Heart right ventricle (tissue), 16 donors: ENCODE measurements around the gene CDKN2C. TPM values are rescaled to one million over a fixed set of nuclear protein-coding genes. Genes with fewer than 3 reads are reported as not detected.

Experiments
- ATAC-seq, 8 donors: fragments of 200-7000 bp; cut with Tn5 transposase; one replicate each; pipeline ENCODE4 v1.9.1; 2020; ENCODE audit warnings: mild to moderate bottlenecking in 8 of 8, moderate library complexity in 8 of 8, moderate number of reproducible peaks in 1 of 8
- DNase-seq, 2 donors: peaks; one replicate each; pipeline ENCODE4 v3.0.0-alpha.2; 2020
- H3K27ac ChIP-seq, 10 donors: fragments of 200-600 bp; sonication (generic) in 2 of 10; one replicate each; pipeline versions ENCODE4 v1.5.0 to v1.8.0; 2020 to 2022; ENCODE audit warnings: mild to moderate bottlenecking in 3 of 10
- H3K27me3 ChIP-seq, 7 donors: fragments of 200-600 bp; one replicate each; pipeline ENCODE4 v1.8.0; 2021 to 2022; ENCODE audit warnings: mild to moderate bottlenecking in 2 of 7
- H3K36me3 ChIP-seq, 9 donors: fragments of 200-600 bp; sonication (generic) in 1 of 9; one replicate each; pipeline versions ENCODE4 v1.5.0 to v1.8.0; 2020 to 2022; ENCODE audit warnings: mild to moderate bottlenecking in 2 of 9
- H3K4me1 ChIP-seq, 9 donors: fragments of 200-600 bp; sonication (generic) in 1 of 9; one replicate each; pipeline versions ENCODE4 v1.5.0 to v1.8.0; 2020 to 2022; ENCODE audit warnings: mild to moderate bottlenecking in 4 of 9
- H3K4me3 ChIP-seq, 10 donors: fragments of 200-600 bp; sonication (generic) in 2 of 10; one replicate each; pipeline versions ENCODE4 v1.5.0 to v1.8.0; 2020 to 2022; ENCODE audit warnings: mild to moderate bottlenecking in 7 of 10, moderate library complexity in 2 of 10
- H3K9me3 ChIP-seq, 11 donors: fragments of 200-600 bp in 10 of 11; sonication (generic) in 2 of 11; one replicate each; pipeline versions ENCODE4 v1.5.0 to v1.8.0; 2013 to 2022; ENCODE audit warnings: mild to moderate bottlenecking in 2 of 11, control low read depth in 1 of 11, moderate library complexity in 1 of 11
- WGBS, 2 donors: extraction: QIAGEN DNeasy Blood & Tissue Kit; methylation state at CpG; one replicate each; pipeline ENCODE4 v1.1.7; 2013; ENCODE audit warnings: inconsistent platforms in 1 of 2; 5-methylcytosine and 5-hydroxymethylcytosine counted together
- intact Hi-C, 10 donors: fragments of 100-400 bp; cut with DNase I; formaldehyde crosslinking; loops; one replicate each; pipeline versions ENCODE4 v1.11.1 to v1.14.2; 2022
- polyA plus RNA-seq, 2 donors: library from polyadenylated mRNA; stranded (reverse); fragments of 200-250 nt; gene quantifications; one replicate each; pipeline ENCODE4 v1.2.3, GENCODE V29; 2013
- total RNA-seq, 10 donors: library from RNA; stranded (reverse); fragmentation: NEBNext Ultra II Directional in 3 of 10; extraction: Animal tissue kit (Norgen Biotek cat#: 25700) in 3 of 10; gene quantifications; one replicate each; pipeline versions ENCODE4 v1.2.1 to v1.2.4, GENCODE V29; 2021 to 2023
- TF ChIP-seq, protein P1 (sequence below), 9 donors: fragments of 200-600 bp; sonication (generic) in 2 of 9; IDR thresholded peaks; one replicate each; pipeline versions ENCODE4 v1.5.0 to v1.8.0; 2021 to 2022; ENCODE audit warnings: antibody characterized with exemption in 9 of 9, mild to moderate bottlenecking in 5 of 9, moderate library complexity in 1 of 9
- donor health status: Arrhythmogenic right ventricular cardiomyopathy.
- donor health status: ischemic (EF 13 %, LVEDD 7.1; RV severe dilation, severe dysfunction).
- donor health status: healthy with polysubstance abuse.
- donor health status: DM: no; HTN: yes; CAD: no.
- donor health status: DM: no; HTN: no; CAD: no.
- donor health status: ischemic (EF 25% LVEDD 6.9; RV normal size, moderate dysfunction).
- donor health status: ischemic (EF 25% LVEDD 5.7; RV mildly dilated, moderate dysfunction).
- donor health status: healthy.
- donor health status: DM: yes; HTN: yes; CAD: no.
- donor health status: Ischemic cardiomyopathy.
- donor health status: ischemic (EF 35%, LVEDD 5.7; RV mildly dilated, moderate dysfunction).
- donor health status: nonischemic (EF 11% LVEDD 7.7; RV severe dilation, severe dysfunction).
- donor health status: DM: yes; HTN: yes; CAD: no.
- donor health status: PGD.
- donor health status: ischemic (EF 29% LVEDD 5.4; RV normal size, mild dysfunction).
- donor health status: nonischemic (EF 23%, LVEDD 6.1; RV moderate dilation, normal function).

CDKN2C gene
- total and polyA plus RNA-seq, 12 donors, result 8.2 to 26.3 (median 12.2) TPM

DNA sequence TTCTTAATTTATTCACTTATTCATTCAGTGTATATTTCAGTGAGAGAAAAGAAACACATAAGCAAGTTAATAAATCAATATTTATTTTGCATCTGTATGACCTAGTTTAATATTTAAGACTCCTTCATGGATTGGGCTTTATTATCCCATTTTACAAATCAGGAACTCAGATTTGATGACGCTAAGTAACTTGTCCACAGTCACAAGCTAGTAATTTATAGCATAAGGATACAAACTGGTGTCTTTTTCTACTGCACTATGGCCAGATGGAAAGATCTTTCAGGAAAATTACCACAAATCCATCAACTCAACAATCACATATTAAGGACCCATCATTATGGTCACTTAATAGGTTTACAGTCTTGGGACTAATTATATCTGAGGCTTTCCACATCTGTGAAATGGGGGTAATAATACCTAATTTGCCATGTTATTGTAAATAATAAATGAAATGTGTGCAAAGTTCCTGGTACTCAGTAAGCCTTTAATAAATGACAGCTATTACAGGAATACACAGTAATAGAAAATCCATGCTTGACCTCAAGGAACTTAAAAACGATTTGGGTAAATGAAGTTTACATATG lies 13.3 kb downstream of the CDKN2C start:
- Histone ChIP-seq H3K4me3 (no peak overlapping the region), H3K36me3 (no peaks in the 10 kb centered on the region), H3K27ac (peak overlapping the region in 2 of 10 donors; percentile 99), H3K4me1 (peaks cover 0 to 46% (median 18%) of the 10 kb centered on the region in 9 donors), H3K27me3 (peaks cover 0 to 59% (median 0%) of the 10 kb centered on the region in 7 donors), H3K9me3 (no peaks in the 10 kb centered on the region)
- TF ChIP-seq, protein P1, sequence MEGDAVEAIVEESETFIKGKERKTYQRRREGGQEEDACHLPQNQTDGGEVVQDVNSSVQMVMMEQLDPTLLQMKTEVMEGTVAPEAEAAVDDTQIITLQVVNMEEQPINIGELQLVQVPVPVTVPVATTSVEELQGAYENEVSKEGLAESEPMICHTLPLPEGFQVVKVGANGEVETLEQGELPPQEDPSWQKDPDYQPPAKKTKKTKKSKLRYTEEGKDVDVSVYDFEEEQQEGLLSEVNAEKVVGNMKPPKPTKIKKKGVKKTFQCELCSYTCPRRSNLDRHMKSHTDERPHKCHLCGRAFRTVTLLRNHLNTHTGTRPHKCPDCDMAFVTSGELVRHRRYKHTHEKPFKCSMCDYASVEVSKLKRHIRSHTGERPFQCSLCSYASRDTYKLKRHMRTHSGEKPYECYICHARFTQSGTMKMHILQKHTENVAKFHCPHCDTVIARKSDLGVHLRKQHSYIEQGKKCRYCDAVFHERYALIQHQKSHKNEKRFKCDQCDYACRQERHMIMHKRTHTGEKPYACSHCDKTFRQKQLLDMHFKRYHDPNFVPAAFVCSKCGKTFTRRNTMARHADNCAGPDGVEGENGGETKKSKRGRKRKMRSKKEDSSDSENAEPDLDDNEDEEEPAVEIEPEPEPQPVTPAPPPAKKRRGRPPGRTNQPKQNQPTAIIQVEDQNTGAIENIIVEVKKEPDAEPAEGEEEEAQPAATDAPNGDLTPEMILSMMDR (IDR thresholded peaks at IDR 0.05), result no peak
- ATAC-seq (no peak), DNase-seq (no peak)
- intact Hi-C loops, result no loop called here
- 59 to 62% methylated on average over 2 of the region's 2 CpGs for WGBS, 2 donors

DNA sequence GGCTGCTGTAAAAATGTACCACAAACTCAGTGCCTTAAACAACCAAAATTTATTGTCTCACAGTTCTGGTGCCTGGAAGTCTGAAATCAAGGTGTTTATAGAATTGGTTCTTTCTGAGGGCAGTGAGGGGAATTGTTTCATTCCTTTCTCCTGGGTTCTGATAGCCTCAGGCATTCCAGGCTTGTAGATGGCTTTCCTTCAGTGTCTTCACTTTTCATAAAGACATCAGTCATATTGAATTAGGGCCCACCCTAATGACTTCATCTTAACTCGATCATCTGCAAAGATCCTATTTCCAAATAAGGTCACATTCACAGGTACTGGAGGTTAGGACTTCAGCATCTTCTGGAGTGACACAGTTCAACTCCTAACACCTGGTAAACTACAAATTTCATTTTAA lies 15.0 kb downstream of the CDKN2C start:
- no peak for DNase-seq
- intact Hi-C loops, result no loop called here
- no peak overlapping the region for H3K4me3 ChIP-seq
- TF ChIP-seq, protein P1 (IDR thresholded peaks at IDR 0.05), result no peak
- ATAC-seq, result no peak
- WGBS, 2 donors, result 38 to 41% methylated on average over 1 of the region's 1 CpG
- peaks cover 0 to 42% (median 0%) of the 10 kb centered on the region in 7 donors for H3K27me3 ChIP-seq
- H3K9me3 ChIP-seq, result no peaks in the 10 kb centered on the region
- H3K4me1 ChIP-seq, result peaks cover 0 to 40% (median 8%) of the 10 kb centered on the region in 9 donors
- peak overlapping the region in 1 of 10 donors; percentile 31 for H3K27ac ChIP-seq
- no peaks in the 10 kb centered on the region for H3K36me3 ChIP-seq

DNA sequence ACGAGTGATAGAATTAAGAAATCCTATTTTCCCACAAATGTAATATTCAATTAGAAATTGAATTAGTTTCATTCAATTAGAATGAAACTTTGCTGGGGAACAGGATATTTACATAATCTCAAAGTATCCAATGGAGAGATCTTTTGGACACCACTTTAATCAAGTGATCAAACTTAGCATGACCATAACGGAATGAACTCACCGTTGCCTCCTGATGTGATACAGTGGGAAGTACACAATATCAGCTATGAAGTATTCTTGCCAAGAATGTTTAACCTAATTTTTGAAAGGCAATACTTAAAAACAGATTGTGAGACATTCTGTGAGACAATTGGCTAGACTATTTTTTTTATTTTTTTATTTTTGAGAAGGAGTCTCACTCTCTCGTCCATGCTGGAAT lies 16.6 kb downstream of the CDKN2C start:
- peaks cover 0 to 29% (median 0%) of the 10 kb centered on the region in 7 donors for H3K27me3 ChIP-seq
- intact Hi-C loops, result no loop called here
- no peaks in the 10 kb centered on the region for H3K9me3 ChIP-seq
- H3K27ac ChIP-seq, result no peak overlapping the region
- 72 to 75% methylated on average over 4 of the region's 4 CpGs for WGBS, 2 donors
- no peak overlapping the region for H3K4me3 ChIP-seq
- TF ChIP-seq, protein P1 (IDR thresholded peaks at IDR 0.05), result no peak
- DNase-seq (no peak), ATAC-seq (no peak)
- no peaks in the 10 kb centered on the region for H3K36me3 ChIP-seq
- H3K4me1 ChIP-seq, result peaks cover 0 to 26% (median 0%) of the 10 kb centered on the region in 9 donors

DNA sequence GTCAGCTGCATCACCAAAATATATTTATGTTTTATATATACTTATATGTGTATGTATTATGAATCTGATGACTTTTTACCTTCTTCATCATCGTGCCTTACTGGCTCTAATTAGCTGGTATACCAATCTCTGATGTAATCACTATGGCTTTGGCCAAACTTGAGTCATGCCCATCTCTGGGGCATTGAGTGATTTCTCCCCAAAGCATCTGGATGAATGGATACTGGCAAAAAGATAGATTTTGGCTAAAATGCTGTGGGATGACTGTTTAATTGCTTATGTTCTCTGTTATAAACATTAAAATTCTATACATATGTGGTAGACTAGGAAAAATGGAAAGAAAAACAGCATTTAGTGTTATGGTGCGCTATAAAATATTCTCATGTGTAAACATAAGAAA lies 19.6 kb downstream of the CDKN2C start:
- no peaks in the 10 kb centered on the region for H3K36me3 ChIP-seq
- H3K9me3 ChIP-seq, result no peaks in the 10 kb centered on the region
- H3K4me1 ChIP-seq, result no peaks in the 10 kb centered on the region
- 92 to 97% methylated on average over 2 of the region's 2 CpGs for WGBS, 2 donors
- H3K27ac ChIP-seq, result no peak overlapping the region
- peaks cover 0 to 10% (median 0%) of the 10 kb centered on the region in 7 donors for H3K27me3 ChIP-seq
- DNase-seq, result no peak
- no peak overlapping the region for H3K4me3 ChIP-seq
- intact Hi-C loops, result loop anchor here in 1 of 10 donors (10.0 kb wide), 1 partner anchor 55 kb away; no protein-coding TSS in a partner anchor
- TF ChIP-seq, protein P1 (IDR thresholded peaks at IDR 0.05), result no peak
- ATAC-seq, result no peak
